DND-41 (cell line): ENCODE results near the gene MYLK.

Experiments
- ATAC-seq: fragments of 200-7000 bp; cut with Tn5 transposase; 3 replicates; pipeline ENCODE4 v1.9.1; 2021; ENCODE audit warnings: low read depth; ENCODE audit not compliant: insufficient read depth
- DNase-seq: peaks from one replicate; pipeline ENCODE4 v3.0.0-alpha.2; 2020
- H2AFZ ChIP-seq: 2 replicates; pipeline ENCODE4 v1.6.0; 2012; ENCODE audit warnings: low read depth, low read length
- H3K27ac ChIP-seq: 2 replicates; pipeline ENCODE4 v1.5.1; 2012; ENCODE audit warnings: low read length, inconsistent platforms
- H3K27me3 ChIP-seq: fragments of 200-600 bp; sonication (generic); 2 replicates; pipeline ENCODE4 v1.6.0; 2012; ENCODE audit warnings: low read length, mild to moderate bottlenecking, inconsistent platforms; ENCODE audit not compliant: insufficient read depth, poor library complexity
- H3K36me3 ChIP-seq: 2 replicates; pipeline ENCODE4 v1.5.1; 2012; ENCODE audit warnings: low read length, inconsistent platforms; ENCODE audit not compliant: insufficient read depth
- H3K4me1 ChIP-seq: 2 replicates; pipeline ENCODE4 v1.5.1; 2012; ENCODE audit warnings: mild to moderate bottlenecking, low read length; ENCODE audit not compliant: insufficient read depth
- H3K4me2 ChIP-seq: 2 replicates; pipeline ENCODE4 v1.6.0; 2012; ENCODE audit warnings: mild to moderate bottlenecking, moderate library complexity, low read length, inconsistent platforms; ENCODE audit not compliant: insufficient read depth
- H3K4me3 ChIP-seq, 2 experiments: fragments of 200-600 bp in 1 of 2; shearing (Covaris generic) in 1 of 2; 2 replicates each; pipeline ENCODE4 v1.5.1; 2012 to 2016; ENCODE audit warnings: inconsistent platforms in 2 of 2, low read length in 2 of 2, mild to moderate bottlenecking in 2 of 2, low read depth in 1 of 2, moderate library complexity in 1 of 2
- H3K79me2 ChIP-seq: 2 replicates; pipeline ENCODE4 v1.6.0; 2012; ENCODE audit warnings: low read length, inconsistent platforms; ENCODE audit not compliant: insufficient read depth
- H3K9ac ChIP-seq: 2 replicates; pipeline ENCODE4 v1.6.0; 2012; ENCODE audit warnings: low read depth, mild to moderate bottlenecking, inconsistent platforms, low read length, moderate library complexity
- H3K9me3 ChIP-seq: 2 replicates; pipeline ENCODE4 v1.5.1; 2012; ENCODE audit warnings: low read length, moderate library complexity, mild to moderate bottlenecking, inconsistent platforms; ENCODE audit not compliant: insufficient read depth, severe bottlenecking
- H4K20me1 ChIP-seq: 2 replicates; pipeline ENCODE4 v1.6.0; 2012; ENCODE audit warnings: low read length; ENCODE audit not compliant: insufficient read depth
- EZH2 ChIP-seq: IDR thresholded peaks from 3 replicates; pipeline ENCODE4 v1.6.1; 2012; ENCODE audit warnings: borderline replicate concordance, low read depth, mild to moderate bottlenecking, moderate library complexity, low read length, inconsistent platforms; ENCODE audit not compliant: severe bottlenecking
- TF ChIP-seq, protein P1 (sequence below): IDR thresholded peaks from 2 replicates; pipeline ENCODE4 v1.5.1; 2012; ENCODE audit warnings: borderline replicate concordance, low read length, moderate library complexity, mild to moderate bottlenecking; ENCODE audit not compliant: poor library complexity, severe bottlenecking; ENCODE audit errors: extremely low read depth

MYLK gene

DNA sequence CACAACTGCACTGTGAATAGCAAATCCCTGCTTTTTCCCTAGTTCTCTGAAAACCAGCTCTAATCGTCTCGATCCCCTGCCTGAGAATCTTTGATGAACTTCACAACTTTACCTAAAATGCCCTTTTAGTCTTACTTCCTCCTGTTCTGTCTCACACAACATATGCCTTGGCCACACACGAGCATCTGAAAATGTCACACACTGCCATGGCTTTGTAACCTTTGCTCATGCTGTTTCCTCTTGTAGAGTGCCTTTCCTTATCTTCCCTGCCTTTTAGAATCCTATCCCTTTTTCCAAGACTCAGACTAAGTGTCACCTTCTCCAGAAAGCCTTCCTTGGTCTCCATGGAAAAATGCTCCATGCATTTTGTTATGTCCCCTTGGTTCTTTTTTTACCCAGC, 227.9 kb downstream of the MYLK start:
- ATAC-seq (no peak), DNase-seq (no peak)
- H3K4me2 ChIP-seq: no peak overlapping the region
- no peaks in the 10 kb centered on the region for H3K36me3 ChIP-seq
- TF ChIP-seq EZH2: no peak
- no peak overlapping the region for H3K9ac ChIP-seq
- no peak overlapping the region for H3K27ac ChIP-seq
- no peak overlapping the region for H3K4me3 ChIP-seq
- H2AFZ ChIP-seq: no peak overlapping the region
- H4K20me1 ChIP-seq: peaks cover 5% of the 10 kb centered on the region; the same call in 1 of the 2 replicates
- H3K27me3 ChIP-seq: no peaks in the 10 kb centered on the region
- H3K4me1 ChIP-seq: no peaks in the 10 kb centered on the region
- H3K9me3 ChIP-seq: no peaks in the 10 kb centered on the region
- no peaks in the 10 kb centered on the region for H3K79me2 ChIP-seq

DNA sequence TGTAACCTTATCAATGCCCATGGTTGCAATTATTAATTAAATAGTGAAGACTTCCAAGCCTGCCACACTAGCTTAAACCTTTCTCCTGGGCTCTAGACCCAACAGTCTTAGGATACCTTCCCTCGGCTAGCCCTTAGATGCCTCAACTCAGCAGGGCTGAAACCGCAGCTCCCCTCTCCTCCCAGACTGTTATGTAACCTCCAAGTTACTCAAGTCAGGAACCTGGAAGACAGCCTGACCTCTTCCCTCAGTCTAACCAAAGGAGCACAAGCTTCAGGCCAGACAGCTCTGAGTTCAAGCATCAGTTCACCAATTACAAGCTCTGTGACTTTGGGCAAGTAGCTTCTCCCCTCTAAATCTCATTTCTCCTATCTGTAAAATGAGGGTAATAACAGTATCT, 228.7 kb downstream of the MYLK start:
- Histone ChIP-seq H3K36me3 (no peaks in the 10 kb centered on the region), H3K27ac (no peak overlapping the region), H3K9me3 (no peaks in the 10 kb centered on the region), H4K20me1 (peaks cover 5% of the 10 kb centered on the region; the same call in 1 of the 2 replicates), H3K79me2 (no peaks in the 10 kb centered on the region), H3K4me1 (no peaks in the 10 kb centered on the region), H3K4me2 (no peak overlapping the region), H2AFZ (no peak overlapping the region), H3K27me3 (no peaks in the 10 kb centered on the region), H3K4me3 (no peak overlapping the region), H3K9ac (no peak overlapping the region)
- TF ChIP-seq, protein P1, sequence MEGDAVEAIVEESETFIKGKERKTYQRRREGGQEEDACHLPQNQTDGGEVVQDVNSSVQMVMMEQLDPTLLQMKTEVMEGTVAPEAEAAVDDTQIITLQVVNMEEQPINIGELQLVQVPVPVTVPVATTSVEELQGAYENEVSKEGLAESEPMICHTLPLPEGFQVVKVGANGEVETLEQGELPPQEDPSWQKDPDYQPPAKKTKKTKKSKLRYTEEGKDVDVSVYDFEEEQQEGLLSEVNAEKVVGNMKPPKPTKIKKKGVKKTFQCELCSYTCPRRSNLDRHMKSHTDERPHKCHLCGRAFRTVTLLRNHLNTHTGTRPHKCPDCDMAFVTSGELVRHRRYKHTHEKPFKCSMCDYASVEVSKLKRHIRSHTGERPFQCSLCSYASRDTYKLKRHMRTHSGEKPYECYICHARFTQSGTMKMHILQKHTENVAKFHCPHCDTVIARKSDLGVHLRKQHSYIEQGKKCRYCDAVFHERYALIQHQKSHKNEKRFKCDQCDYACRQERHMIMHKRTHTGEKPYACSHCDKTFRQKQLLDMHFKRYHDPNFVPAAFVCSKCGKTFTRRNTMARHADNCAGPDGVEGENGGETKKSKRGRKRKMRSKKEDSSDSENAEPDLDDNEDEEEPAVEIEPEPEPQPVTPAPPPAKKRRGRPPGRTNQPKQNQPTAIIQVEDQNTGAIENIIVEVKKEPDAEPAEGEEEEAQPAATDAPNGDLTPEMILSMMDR: no peak
- TF ChIP-seq EZH2: no peak
- DNase-seq (no peak), ATAC-seq (no peak)

DNA sequence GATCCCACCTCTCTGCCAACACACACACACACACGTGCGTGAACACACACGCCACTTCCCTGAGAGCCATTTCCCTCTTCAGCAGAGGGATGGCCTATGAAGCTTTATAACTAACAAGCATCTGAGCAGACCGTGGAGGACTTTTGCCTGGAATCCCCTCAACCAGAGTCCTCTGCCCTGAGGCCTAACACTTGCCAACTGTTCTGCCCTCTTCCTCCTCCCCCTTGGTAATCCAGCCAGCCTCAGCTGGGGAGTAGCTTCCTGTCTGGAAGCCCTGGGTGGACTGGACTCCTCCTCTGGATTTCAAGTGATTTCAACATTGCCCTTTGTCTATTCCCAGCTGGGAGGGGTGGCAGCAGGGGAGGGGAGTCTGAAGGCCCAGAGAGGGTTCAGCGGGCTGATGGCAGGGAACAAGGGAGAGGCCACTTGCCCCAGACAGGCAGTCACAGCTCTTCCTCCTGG, 230.9 kb downstream of the MYLK start:
- H3K4me1 ChIP-seq: no peaks in the 10 kb centered on the region
- no peak overlapping the region for H2AFZ ChIP-seq
- no peak overlapping the region for H3K4me3 ChIP-seq
- peaks cover 5% of the 10 kb centered on the region; the same call in 1 of the 2 replicates for H4K20me1 ChIP-seq
- no peak for DNase-seq
- no peaks in the 10 kb centered on the region for H3K9me3 ChIP-seq
- no peak overlapping the region for H3K9ac ChIP-seq
- H3K4me2 ChIP-seq: no peak overlapping the region
- no peaks in the 10 kb centered on the region for H3K27me3 ChIP-seq
- ATAC-seq: no peak
- no peak overlapping the region for H3K27ac ChIP-seq
- no peaks in the 10 kb centered on the region for H3K79me2 ChIP-seq
- TF ChIP-seq EZH2: no peak
- TF ChIP-seq, protein P1: no peak
- H3K36me3 ChIP-seq: no peaks in the 10 kb centered on the region

DNA sequence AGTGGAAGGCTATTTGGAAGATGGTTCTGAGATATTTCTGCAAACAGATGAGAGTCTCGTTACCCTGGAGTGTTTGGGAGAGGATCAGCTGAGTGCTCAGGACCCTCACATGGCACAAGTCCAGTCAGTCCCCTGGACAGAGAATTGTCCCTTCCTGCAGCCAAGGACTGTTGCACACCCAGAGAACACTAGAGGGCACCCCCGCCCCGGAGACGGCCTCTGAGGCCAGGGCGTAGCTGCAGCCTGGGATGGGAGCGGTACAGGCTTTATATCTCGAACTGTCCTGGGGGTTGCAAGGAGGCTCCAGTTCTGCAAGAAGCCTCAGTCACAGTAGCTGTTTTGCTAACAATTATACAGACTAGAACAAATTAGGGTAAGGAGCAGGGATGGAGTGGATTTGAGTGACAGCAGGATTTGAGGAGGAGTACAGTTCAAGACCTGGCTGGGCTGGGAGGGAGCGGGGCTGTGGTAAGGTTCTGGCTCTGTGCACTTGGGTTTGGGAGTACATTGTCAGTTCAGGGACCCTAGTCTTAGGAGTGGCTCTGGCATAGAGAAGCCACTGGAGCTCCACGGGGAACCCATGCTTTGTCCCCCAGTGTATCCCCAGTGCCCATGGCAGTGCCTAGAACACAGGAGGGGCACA, 231.7 kb downstream of the MYLK start:
- Histone ChIP-seq H3K4me3 (no peak overlapping the region), H3K27me3 (no peaks in the 10 kb centered on the region), H3K79me2 (no peaks in the 10 kb centered on the region), H3K27ac (no peak overlapping the region), H3K4me2 (no peak overlapping the region), H3K36me3 (no peaks in the 10 kb centered on the region), H3K4me1 (no peaks in the 10 kb centered on the region), H3K9me3 (no peaks in the 10 kb centered on the region), H4K20me1 (peaks cover 5% of the 10 kb centered on the region; the same call in 1 of the 2 replicates), H2AFZ (no peak overlapping the region), H3K9ac (no peak overlapping the region)
- peak; percentile 76; the same call in 2 of the 3 replicates for ATAC-seq
- TF ChIP-seq EZH2: no peak
- TF ChIP-seq, protein P1: peak; percentile 65
- DNase-seq: peak; percentile 26
